PFSK-1 (cell line): ENCODE measurements around the gene HTR1D.

Experiments
- POLR2AphosphoS5 ChIP-seq: IDR thresholded peaks from 2 replicates; pipeline ENCODE4 v1.6.1; 2012; ENCODE audit warnings: low read depth, mild to moderate bottlenecking, control low read depth, low read length, moderate library complexity
- REST ChIP-seq, 2 experiments: IDR thresholded peaks; 2 replicates each; pipeline versions ENCODE4 v1.6.1 to v1.8.0; 2011 to 2012; ENCODE audit warnings: low read depth in 2 of 2, low read length in 2 of 2, control low read depth in 1 of 2, inconsistent platforms in 1 of 2, mild to moderate bottlenecking in 1 of 2, moderate library complexity in 1 of 2; ENCODE audit not compliant: insufficient read depth in 1 of 2
- SIN3A ChIP-seq: IDR thresholded peaks from 2 replicates; pipeline ENCODE4 v1.6.1; 2012; ENCODE audit warnings: mild to moderate bottlenecking, low read length, moderate library complexity, borderline replicate concordance; ENCODE audit not compliant: insufficient read depth
- TAF1 ChIP-seq: IDR thresholded peaks from 2 replicates; pipeline ENCODE4 v1.6.1; 2012; ENCODE audit warnings: low read length, control low read depth, borderline replicate concordance; ENCODE audit not compliant: insufficient read depth

GRCh38 chr1:23167353-23168078 is 49.8 kb downstream of the HTR1D start:
- TF ChIP-seq SIN3A (peak; percentile 54; the same call in 1 of the 2 replicates), POLR2AphosphoS5 (no peak), TAF1 (no peak), REST (IDR thresholded peaks at IDR 0.05; ENCODE audit: insufficient read depth in 1 of 2, low read depth in 2 of 2, low read length in 2 of 2) (no peak)
